Measurements from ENCODE around the gene OSER1.

GRCh38 chr20:44188752-44189151, 21.8 kb downstream of the OSER1 start:
- no peak for TF ChIP-seq POLR2A (IDR thresholded peaks at IDR 0.05)
- TF ChIP-seq, protein P1, sequence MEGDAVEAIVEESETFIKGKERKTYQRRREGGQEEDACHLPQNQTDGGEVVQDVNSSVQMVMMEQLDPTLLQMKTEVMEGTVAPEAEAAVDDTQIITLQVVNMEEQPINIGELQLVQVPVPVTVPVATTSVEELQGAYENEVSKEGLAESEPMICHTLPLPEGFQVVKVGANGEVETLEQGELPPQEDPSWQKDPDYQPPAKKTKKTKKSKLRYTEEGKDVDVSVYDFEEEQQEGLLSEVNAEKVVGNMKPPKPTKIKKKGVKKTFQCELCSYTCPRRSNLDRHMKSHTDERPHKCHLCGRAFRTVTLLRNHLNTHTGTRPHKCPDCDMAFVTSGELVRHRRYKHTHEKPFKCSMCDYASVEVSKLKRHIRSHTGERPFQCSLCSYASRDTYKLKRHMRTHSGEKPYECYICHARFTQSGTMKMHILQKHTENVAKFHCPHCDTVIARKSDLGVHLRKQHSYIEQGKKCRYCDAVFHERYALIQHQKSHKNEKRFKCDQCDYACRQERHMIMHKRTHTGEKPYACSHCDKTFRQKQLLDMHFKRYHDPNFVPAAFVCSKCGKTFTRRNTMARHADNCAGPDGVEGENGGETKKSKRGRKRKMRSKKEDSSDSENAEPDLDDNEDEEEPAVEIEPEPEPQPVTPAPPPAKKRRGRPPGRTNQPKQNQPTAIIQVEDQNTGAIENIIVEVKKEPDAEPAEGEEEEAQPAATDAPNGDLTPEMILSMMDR (IDR thresholded peaks at IDR 0.05), result no peak

Measured in lower leg skin (tissue), 3 donors.